ENCODE measurements around the gene STARD3NL.
"Not testable (repeated sequence)": the region's sequence is repeated elsewhere in the genome, so short reads cannot be mapped to it uniquely, and the experiment has no call there.

DNA sequence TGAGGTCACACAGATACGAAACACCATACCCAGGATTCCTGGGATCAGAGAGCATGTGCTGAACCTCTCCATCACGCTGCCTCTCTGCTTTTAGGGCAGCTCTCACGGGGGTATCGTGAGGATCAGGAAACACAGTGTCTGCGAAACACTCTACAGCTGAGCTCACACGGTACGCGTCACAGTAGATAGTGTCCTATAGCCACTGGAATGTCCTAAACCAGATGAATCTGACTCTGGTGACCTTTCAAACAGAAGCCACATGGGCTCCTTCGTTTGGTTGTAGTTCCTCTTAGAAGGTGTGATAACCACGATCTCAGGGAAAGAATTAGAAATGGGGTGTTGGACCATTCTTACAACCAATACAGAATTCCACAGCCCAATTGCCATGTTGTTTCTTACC lies 61.1 kb downstream of the STARD3NL start:
- TF ChIP-seq, protein P1, sequence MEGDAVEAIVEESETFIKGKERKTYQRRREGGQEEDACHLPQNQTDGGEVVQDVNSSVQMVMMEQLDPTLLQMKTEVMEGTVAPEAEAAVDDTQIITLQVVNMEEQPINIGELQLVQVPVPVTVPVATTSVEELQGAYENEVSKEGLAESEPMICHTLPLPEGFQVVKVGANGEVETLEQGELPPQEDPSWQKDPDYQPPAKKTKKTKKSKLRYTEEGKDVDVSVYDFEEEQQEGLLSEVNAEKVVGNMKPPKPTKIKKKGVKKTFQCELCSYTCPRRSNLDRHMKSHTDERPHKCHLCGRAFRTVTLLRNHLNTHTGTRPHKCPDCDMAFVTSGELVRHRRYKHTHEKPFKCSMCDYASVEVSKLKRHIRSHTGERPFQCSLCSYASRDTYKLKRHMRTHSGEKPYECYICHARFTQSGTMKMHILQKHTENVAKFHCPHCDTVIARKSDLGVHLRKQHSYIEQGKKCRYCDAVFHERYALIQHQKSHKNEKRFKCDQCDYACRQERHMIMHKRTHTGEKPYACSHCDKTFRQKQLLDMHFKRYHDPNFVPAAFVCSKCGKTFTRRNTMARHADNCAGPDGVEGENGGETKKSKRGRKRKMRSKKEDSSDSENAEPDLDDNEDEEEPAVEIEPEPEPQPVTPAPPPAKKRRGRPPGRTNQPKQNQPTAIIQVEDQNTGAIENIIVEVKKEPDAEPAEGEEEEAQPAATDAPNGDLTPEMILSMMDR (IDR thresholded peaks at IDR 0.05; ENCODE audit: poor library complexity, severe bottlenecking): not testable (repeated sequence)
- not testable (repeated sequence) for TF ChIP-seq EP300 (conservative IDR thresholded peaks at IDR 0.05; ENCODE audit: poor library complexity, severe bottlenecking); EZH2 (IDR thresholded peaks at IDR 0.05; ENCODE audit: borderline replicate concordance, insufficient read depth, low read length, poor library complexity, severe bottlenecking); TAF1 (IDR thresholded peaks at IDR 0.05; ENCODE audit: low read depth); POLR2AphosphoS5 (IDR thresholded peaks at IDR 0.05); MXI1 (conservative IDR thresholded peaks at IDR 0.05; ENCODE audit: poor library complexity, severe bottlenecking); SMC3 (conservative IDR thresholded peaks at IDR 0.05; ENCODE audit: poor library complexity); RAD21 (conservative IDR thresholded peaks at IDR 0.05)
- TF ChIP-seq, protein P2, sequence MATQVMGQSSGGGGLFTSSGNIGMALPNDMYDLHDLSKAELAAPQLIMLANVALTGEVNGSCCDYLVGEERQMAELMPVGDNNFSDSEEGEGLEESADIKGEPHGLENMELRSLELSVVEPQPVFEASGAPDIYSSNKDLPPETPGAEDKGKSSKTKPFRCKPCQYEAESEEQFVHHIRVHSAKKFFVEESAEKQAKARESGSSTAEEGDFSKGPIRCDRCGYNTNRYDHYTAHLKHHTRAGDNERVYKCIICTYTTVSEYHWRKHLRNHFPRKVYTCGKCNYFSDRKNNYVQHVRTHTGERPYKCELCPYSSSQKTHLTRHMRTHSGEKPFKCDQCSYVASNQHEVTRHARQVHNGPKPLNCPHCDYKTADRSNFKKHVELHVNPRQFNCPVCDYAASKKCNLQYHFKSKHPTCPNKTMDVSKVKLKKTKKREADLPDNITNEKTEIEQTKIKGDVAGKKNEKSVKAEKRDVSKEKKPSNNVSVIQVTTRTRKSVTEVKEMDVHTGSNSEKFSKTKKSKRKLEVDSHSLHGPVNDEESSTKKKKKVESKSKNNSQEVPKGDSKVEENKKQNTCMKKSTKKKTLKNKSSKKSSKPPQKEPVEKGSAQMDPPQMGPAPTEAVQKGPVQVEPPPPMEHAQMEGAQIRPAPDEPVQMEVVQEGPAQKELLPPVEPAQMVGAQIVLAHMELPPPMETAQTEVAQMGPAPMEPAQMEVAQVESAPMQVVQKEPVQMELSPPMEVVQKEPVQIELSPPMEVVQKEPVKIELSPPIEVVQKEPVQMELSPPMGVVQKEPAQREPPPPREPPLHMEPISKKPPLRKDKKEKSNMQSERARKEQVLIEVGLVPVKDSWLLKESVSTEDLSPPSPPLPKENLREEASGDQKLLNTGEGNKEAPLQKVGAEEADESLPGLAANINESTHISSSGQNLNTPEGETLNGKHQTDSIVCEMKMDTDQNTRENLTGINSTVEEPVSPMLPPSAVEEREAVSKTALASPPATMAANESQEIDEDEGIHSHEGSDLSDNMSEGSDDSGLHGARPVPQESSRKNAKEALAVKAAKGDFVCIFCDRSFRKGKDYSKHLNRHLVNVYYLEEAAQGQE (IDR thresholded peaks at IDR 0.05; ENCODE audit: borderline replicate concordance): not testable (repeated sequence)

All from neural cell (in vitro differentiated cells).